PC-3 (cell line): ENCODE data around the gene SFT2D3.

Experiments
- CTCF ChIP-seq: fragments of 300-600 bp; sonication (generic); conservative IDR thresholded peaks from 2 replicates; pipeline ENCODE4 v1.5.1; 2017; ENCODE audit warnings: antibody characterized with exemption, low read depth, mild to moderate bottlenecking, low read length
- EZH2 ChIP-seq: fragments of 300-600 bp; sonication (generic); IDR thresholded peaks from one replicate; pipeline ENCODE4 v1.6.1; 2017; ENCODE audit warnings: antibody characterized with exemption, mild to moderate bottlenecking, low read length; ENCODE audit not compliant: unreplicated experiment

- no peak for TF ChIP-seq CTCF
- no peak for TF ChIP-seq EZH2
Observed at GRCh38 chr2:127739800-127740199, 38.5 kb downstream of the SFT2D3 start.
